Adrenal gland (tissue), 12 donors: ENCODE data around the gene IARS2. TPM values are rescaled to one million over a fixed set of nuclear protein-coding genes. Genes with fewer than 3 reads are reported as not detected.
A peak's percentile ranks its signal among the peaks of the same experiment; 100 is the strongest.
"Not testable (repeated sequence)": the region's sequence is repeated elsewhere in the genome, so short reads cannot be mapped to it uniquely, and the experiment has no call there.

Experiments
- DNase-seq, 7 donors: peaks; one replicate each; pipeline ENCODE4 v3.0.0-alpha.2; 2019 to 2020
- H3K27ac ChIP-seq, 5 donors: fragments of 200-600 bp; sonication (generic) in 4 of 5; 1 replicate in 3 of 5; 2 replicates in 2 of 5; pipeline versions ENCODE4 v1.5.1 to v1.8.0; 2016 to 2020; ENCODE audit warnings: mild to moderate bottlenecking in 1 of 5
- H3K27me3 ChIP-seq: fragments of 200-600 bp; 2 replicates; pipeline ENCODE4 v1.8.0; 2021
- H3K36me3 ChIP-seq, 2 donors: fragments of 200-600 bp; replicated peaks in 1 of 2; 1 replicate in 1 of 2; 2 replicates in 1 of 2; pipeline versions ENCODE4 v1.5.1 to v1.8.0; 2018 to 2022
- H3K4me1 ChIP-seq, 2 donors: fragments of 200-600 bp; replicated peaks in 1 of 2; 1 replicate in 1 of 2; 2 replicates in 1 of 2; pipeline versions ENCODE4 v1.5.1 to v1.8.0; 2018 to 2021
- H3K4me3 ChIP-seq, 4 donors: fragments of 200-600 bp; sonication (generic) in 3 of 4; one replicate each; pipeline ENCODE4 v1.5.1; 2016 to 2018
- H3K9me3 ChIP-seq, 3 donors: fragments of 200-600 bp; sonication (generic) in 1 of 3; replicated peaks in 1 of 3; 1 replicate in 2 of 3; 2 replicates in 1 of 3; pipeline versions ENCODE4 v1.5.1 to v1.8.0; 2016 to 2021
- POLR2A ChIP-seq, 2 donors: fragments of 450-650 bp; IDR thresholded peaks; one replicate each; pipeline ENCODE4 v1.6.1; 2017; ENCODE audit warnings: antibody characterized with exemption in 2 of 2, mild to moderate bottlenecking in 2 of 2, moderate library complexity in 1 of 2
- whole genome bisulfite sequencing, 4 donors: extraction: QIAGEN DNeasy Blood & Tissue Kit in 2 of 4; methylation state at CpG; one replicate each; pipeline versions ENCODE4 v1.1.5 to v1.1.7; 2013 to 2017; 5-methylcytosine and 5-hydroxymethylcytosine counted together
- intact Hi-C, 2 donors: fragments of 100-400 bp; cut with DNase I; formaldehyde crosslinking; loops; one replicate each; pipeline versions ENCODE4 v1.14.1 to v1.15.0; 2022 to 2023
- polyA plus RNA-seq, 3 donors: library from polyadenylated mRNA; stranded (reverse); fragments of 200-250 nt in 2 of 3; fragments of 350-450 nt in 1 of 3; fragmentation: Illumina TruSeq in 1 of 3; extraction: RNeasy Lipid Tissue Mini Kit (QIAGEN cat#74804) in 1 of 3; gene quantifications; one replicate each; pipeline ENCODE4 v1.2.3, GENCODE V29; 2013 to 2014
- total RNA-seq, 9 donors: library from RNA; depleted of rRNA in 4 of 9; stranded (reverse); fragments of >200 nt in 4 of 9; fragments of 120-200 nt in 1 of 9; fragmentation: NEBNext Ultra II Directional in 1 of 9; extraction: Animal tissue kit (Norgen Biotek cat#: 25700) in 1 of 9; gene quantifications; one replicate each; pipeline versions ENCODE4 v1.1.0 to v1.2.4, GENCODE V29; 2013 to 2023
- TF ChIP-seq, protein P1 (sequence below), 6 experiments: fragments of 450-650 bp in 4 of 6; fragments of 200-600 bp in 2 of 6; sonication (generic) in 1 of 6; IDR thresholded peaks; 1 replicate in 5 of 6; 2 replicates in 1 of 6; pipeline versions ENCODE4 v1.5.1 to v1.8.0; 2016 to 2021; ENCODE audit warnings: antibody characterized with exemption in 6 of 6, mild to moderate bottlenecking in 2 of 6, moderate library complexity in 1 of 6
- donor health status: healthy with polysubstance abuse.
- donor health status: Bipolar disorder and iron deficiency.
- donor health status: DM: yes; HTN: yes; CAD: no.
- donor health status: DM: no; HTN: no; CAD: no.
- donor health status: DM: no; HTN: no; CAD: no.
- donor health status: DM: yes; HTN: yes; CAD: no.

IARS2 gene
- total and polyA plus RNA-seq, 12 donors = 11.8 to 133 (median 89.9) TPM

DNA sequence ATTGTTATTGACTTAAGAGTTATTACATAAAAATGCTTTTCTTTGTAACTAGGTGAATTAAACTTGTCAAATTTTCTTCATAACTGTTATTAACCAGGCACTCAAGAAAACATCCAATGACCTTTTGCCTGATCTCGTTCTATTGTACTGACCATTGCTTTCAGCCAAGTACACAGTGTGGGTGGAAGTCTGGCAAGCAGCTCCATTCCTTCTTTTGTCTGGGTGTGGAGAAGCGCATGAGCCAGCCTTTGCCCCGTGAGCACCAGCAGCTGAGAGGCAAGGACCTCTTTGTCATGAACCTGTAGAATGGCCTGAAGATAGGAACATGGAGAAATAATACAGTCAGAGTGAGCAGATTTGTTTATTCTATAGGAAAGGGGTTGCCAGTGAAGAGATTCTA is 57.5 kb downstream of the IARS2 start:
- Histone ChIP-seq H3K9me3 (no peaks in the 10 kb centered on the region), H3K27me3 (no peaks in the 10 kb centered on the region), H3K4me3 (no peak overlapping the region), H3K27ac (peak overlapping the region in 1 of 5 donors; percentile 50), H3K4me1 (peaks cover 0 to 5% of the 10 kb centered on the region in 2 donors), H3K36me3 (peaks cover 0 to 42% of the 10 kb centered on the region in 2 donors)
- intact Hi-C loops = loop anchor here in 1 of 2 donors (10.0 kb wide), 1 partner anchor 47 kb away; no protein-coding TSS in a partner anchor
- DNase-seq = peak in 3 of 7 donors; percentile 12 to 48 (median 22)
- TF ChIP-seq, protein P1, sequence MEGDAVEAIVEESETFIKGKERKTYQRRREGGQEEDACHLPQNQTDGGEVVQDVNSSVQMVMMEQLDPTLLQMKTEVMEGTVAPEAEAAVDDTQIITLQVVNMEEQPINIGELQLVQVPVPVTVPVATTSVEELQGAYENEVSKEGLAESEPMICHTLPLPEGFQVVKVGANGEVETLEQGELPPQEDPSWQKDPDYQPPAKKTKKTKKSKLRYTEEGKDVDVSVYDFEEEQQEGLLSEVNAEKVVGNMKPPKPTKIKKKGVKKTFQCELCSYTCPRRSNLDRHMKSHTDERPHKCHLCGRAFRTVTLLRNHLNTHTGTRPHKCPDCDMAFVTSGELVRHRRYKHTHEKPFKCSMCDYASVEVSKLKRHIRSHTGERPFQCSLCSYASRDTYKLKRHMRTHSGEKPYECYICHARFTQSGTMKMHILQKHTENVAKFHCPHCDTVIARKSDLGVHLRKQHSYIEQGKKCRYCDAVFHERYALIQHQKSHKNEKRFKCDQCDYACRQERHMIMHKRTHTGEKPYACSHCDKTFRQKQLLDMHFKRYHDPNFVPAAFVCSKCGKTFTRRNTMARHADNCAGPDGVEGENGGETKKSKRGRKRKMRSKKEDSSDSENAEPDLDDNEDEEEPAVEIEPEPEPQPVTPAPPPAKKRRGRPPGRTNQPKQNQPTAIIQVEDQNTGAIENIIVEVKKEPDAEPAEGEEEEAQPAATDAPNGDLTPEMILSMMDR (IDR thresholded peaks at IDR 0.05) = no peak
- no peak for TF ChIP-seq POLR2A (IDR thresholded peaks at IDR 0.05)
- WGBS, 4 donors = 50 to 66% (median 59%) methylated on average over 3 of the region's 3 CpGs

DNA sequence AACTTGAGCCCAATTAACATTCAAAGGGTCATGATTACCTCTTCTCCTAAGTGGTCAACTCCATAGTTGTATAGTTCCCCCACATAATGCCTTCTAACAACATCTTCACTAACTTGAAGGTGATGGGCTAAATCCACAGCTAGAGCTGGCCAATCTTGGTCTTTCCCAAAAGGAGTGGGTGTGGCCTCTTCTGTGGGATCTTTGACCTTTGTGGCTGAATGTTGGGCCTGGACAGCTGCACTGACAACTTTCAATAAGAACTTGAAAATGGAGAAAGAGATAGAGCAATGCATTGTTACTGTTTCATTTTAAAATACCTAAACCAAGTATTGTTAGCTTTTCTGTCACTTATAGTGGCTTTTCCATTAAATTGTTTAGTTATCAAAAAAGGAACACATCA is 59.2 kb downstream of the IARS2 start:
- Histone ChIP-seq H3K27ac (no peak overlapping the region), H3K36me3 (peaks cover 0 to 51% of the 10 kb centered on the region in 2 donors), H3K27me3 (no peaks in the 10 kb centered on the region), H3K9me3 (no peaks in the 10 kb centered on the region), H3K4me3 (no peak overlapping the region), H3K4me1 (peaks cover 0 to 5% of the 10 kb centered on the region in 2 donors)
- intact Hi-C loops = loop anchor here in 1 of 2 donors (10.0 kb wide), 1 partner anchor 48 kb away; no protein-coding TSS in a partner anchor
- TF ChIP-seq, protein P1 (IDR thresholded peaks at IDR 0.05) = no peak
- no peak for TF ChIP-seq POLR2A (IDR thresholded peaks at IDR 0.05)
- DNase-seq = no peak

DNA sequence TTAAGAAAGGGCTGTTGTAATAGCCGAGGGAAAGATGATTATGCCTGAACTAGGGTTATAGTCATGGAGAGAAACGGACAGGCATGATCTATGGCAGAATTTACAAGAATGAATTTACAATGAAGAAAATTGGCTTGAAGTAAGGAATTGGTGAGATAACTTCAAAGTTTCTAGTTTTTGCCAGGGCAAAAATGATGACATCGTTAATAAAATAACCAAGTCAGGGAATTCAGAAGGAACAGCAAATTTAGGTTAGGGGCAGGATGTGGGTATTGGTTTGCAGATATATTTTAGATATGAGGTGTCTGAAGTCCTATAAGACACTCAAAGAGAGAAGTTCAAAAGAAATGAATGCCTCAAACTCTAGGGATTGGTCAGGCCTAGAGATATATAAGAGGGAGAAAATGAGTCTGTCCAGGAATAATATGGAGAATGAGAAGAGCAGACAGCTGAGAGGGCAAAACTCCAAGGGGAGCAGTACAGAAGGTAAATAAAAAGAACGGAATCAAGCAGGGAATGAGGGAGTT is 62.8 kb downstream of the IARS2 start:
- Histone ChIP-seq H3K27me3 (no peaks in the 10 kb centered on the region), H3K9me3 (no peaks in the 10 kb centered on the region), H3K36me3 (peaks cover 0 to 51% of the 10 kb centered on the region in 2 donors), H3K4me1 (no peaks in the 10 kb centered on the region), H3K4me3 (no peak overlapping the region), H3K27ac (no peak overlapping the region)
- intact Hi-C loops = loop anchor here in 1 of 2 donors (10.0 kb wide), 1 partner anchor 52 kb away; no protein-coding TSS in a partner anchor
- no peak for DNase-seq
- no peak for TF ChIP-seq POLR2A (IDR thresholded peaks at IDR 0.05)
- TF ChIP-seq, protein P1 (IDR thresholded peaks at IDR 0.05) = no peak
- WGBS, 4 donors = 94 to 97% (median 96%) methylated on average over 4 of the region's 4 CpGs

DNA sequence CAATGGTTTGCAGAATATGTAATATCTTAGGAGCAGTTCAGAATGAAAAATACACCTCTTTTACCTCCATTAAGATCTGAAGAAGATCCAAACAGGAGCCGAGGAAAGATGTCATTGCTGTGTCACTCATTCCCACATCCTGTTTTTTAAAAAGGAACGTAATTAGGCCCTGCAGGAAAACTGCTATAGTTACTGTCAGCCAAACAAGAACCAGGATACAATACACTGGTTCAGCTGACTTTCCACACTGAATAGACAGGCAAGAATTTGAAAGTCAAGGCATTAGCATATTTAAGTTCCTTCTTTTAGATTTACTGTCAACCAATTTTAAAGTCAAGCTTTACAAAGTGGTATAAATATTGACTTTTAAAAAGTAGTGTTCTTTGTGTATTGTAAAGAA is 63.8 kb downstream of the IARS2 start:
- no peaks in the 10 kb centered on the region for H3K4me1 ChIP-seq
- no peaks in the 10 kb centered on the region for H3K9me3 ChIP-seq
- no peak overlapping the region for H3K4me3 ChIP-seq
- no peak for DNase-seq
- H3K27me3 ChIP-seq = no peaks in the 10 kb centered on the region
- peaks cover 0 to 43% of the 10 kb centered on the region in 2 donors for H3K36me3 ChIP-seq
- WGBS, 4 donors = 53 to 79% (median 74%) methylated on average over 2 of the region's 2 CpGs
- intact Hi-C loops = loop anchor here in 1 of 2 donors (10.0 kb wide), 1 partner anchor 53 kb away; no protein-coding TSS in a partner anchor
- TF ChIP-seq POLR2A (IDR thresholded peaks at IDR 0.05) = no peak
- TF ChIP-seq, protein P1 (IDR thresholded peaks at IDR 0.05) = no peak
- no peak overlapping the region for H3K27ac ChIP-seq

DNA sequence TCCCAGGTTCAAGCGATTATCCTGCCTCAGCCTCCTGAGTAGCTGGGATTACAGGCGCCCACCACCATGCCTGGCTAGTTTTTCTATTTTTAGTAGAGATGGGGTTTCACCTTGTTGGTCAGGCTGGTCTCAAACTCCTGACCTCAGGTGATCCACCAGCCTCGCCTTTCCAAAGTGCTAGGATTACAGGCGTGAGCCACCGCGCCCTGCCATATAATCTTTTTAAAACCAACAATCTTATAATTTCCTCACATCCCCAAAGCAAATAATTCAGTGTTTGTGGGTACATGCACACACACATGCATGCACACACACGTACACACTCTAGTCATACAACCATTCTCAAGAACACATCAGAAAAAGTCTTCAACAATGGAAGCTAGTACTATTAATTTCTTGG is 64.6 kb downstream of the IARS2 start:
- not testable (repeated sequence) for H3K9me3 ChIP-seq, H3K4me1 ChIP-seq, H3K27me3 ChIP-seq, DNase-seq, H3K4me3 ChIP-seq, H3K27ac ChIP-seq
- intact Hi-C loops = loop anchor here in 1 of 2 donors (10.0 kb wide), 1 partner anchor 54 kb away; no protein-coding TSS in a partner anchor
- 96 to 99% (median 99%) methylated on average over 7 of the region's 7 CpGs for WGBS, 4 donors
- H3K36me3 ChIP-seq = peaks cover 0 to 35% of the 10 kb centered on the region in 2 donors
